ENCODE data around the gene RECQL5. TPM values are rescaled to one million over a fixed set of nuclear protein-coding genes. Genes with fewer than 3 reads are reported as not detected.
A peak's percentile ranks its signal among the peaks of the same experiment; 100 is the strongest.

Gene RECQL5
- total RNA-seq, 4 donors from 2014 or later, result 23.2 to 51.9 (median 34.7) TPM

DNA sequence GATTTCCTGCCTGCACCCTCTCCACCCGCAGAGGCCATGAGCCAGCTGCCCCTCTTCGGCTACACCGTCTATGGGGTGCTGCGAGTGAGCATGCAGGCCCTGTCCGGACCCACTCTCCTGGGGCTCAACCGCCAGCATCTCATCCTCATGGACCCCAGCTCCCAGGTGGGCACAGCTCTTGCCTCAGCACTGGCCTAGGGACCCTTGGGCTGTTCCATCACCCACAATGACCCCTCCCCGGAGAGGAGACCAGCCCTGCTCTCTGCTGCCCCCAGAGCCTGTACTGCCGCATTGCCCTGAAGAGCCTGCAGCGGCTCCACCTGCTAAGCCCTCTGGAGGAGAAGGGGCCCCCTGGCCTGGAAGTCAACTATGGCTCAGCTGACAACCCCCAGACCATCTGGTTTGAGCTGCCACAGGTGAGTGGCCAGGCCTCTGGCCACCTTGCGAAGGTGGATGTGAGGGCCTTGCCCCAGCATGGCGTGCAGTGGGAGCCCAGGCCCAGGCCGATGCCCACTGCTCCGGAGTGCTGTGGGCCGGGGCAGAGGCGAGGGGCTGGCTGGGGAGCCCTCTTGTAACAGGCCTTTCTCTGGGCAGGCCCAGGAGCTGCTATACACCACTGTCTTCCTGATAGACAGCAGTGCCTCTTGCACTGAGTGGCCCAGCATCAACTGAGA is 41.0 kb downstream of the RECQL5 start:
- Histone ChIP-seq H3K4me1 (no peaks in the 10 kb centered on the region), H3K27me3 (no peaks in the 10 kb centered on the region), H3K27ac (no peak overlapping the region), H3K9me3 (no peaks in the 10 kb centered on the region), H3K36me3 (peaks cover 0 to 100% (median 15%) of the 10 kb centered on the region in 3 donors), H3K4me3 (no peak overlapping the region)
- DNase-seq (ENCODE audit: low spot score in 2 of 2), result no peak
- TF ChIP-seq EP300 (IDR thresholded peaks at IDR 0.05), result no peak
- peak; percentile 40 to 59 (median 56) for TF ChIP-seq CTCF (IDR thresholded peaks at IDR 0.05)
- 83 to 97% methylated on average over 7 to 12 of the region's 15 CpGs for WGBS, 2 donors

- DNase-seq (ENCODE audit: low spot score in 2 of 2), result no peak
- Histone ChIP-seq H3K9me3 (no peaks in the 10 kb centered on the region), H3K36me3 (peaks cover 0 to 100% (median 18%) of the 10 kb centered on the region in 3 donors), H3K27ac (no peak overlapping the region), H3K4me3 (no peak overlapping the region), H3K27me3 (no peaks in the 10 kb centered on the region), H3K4me1 (no peaks in the 10 kb centered on the region)
- 82 to 92% methylated on average over 9 to 22 of the region's 23 CpGs for WGBS, 2 donors
- no peak for TF ChIP-seq POLR2A (IDR thresholded peaks at IDR 0.05)
- TF ChIP-seq CTCF (IDR thresholded peaks at IDR 0.05), result no peak
- no peak for TF ChIP-seq EP300 (IDR thresholded peaks at IDR 0.05)
Measured at GRCh38 chr17:75624714-75625345, 42.1 kb downstream of the RECQL5 start.

DNA sequence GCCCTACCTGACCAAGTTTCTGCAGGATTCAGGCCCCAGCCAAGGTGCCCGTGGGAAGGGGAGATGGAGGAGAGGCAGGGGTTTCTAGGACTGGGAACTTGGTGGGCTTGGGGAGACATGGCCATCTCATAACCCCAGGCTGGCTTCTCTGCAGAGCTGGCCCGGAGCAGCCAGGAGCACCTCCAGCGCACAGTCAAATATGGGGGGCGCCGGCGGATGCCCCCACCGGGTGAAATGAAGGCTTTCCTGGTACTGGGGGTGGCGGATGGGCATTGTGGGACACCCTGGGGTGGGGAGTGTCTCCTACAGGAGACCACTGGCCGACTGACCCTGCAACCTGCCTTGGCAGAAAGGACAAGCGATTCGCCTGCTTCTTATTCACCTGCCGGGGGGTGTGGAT is 42.9 kb downstream of the RECQL5 start:
- Histone ChIP-seq H3K36me3 (peaks cover 0 to 100% (median 18%) of the 10 kb centered on the region in 3 donors), H3K4me1 (no peaks in the 10 kb centered on the region), H3K9me3 (no peaks in the 10 kb centered on the region), H3K27me3 (no peaks in the 10 kb centered on the region), H3K27ac (no peak overlapping the region), H3K4me3 (no peak overlapping the region)
- TF ChIP-seq POLR2A (IDR thresholded peaks at IDR 0.05) (no peak), CTCF (IDR thresholded peaks at IDR 0.05) (no peak), EP300 (IDR thresholded peaks at IDR 0.05) (no peak)
- 91 to 92% methylated on average over 12 of the region's 12 CpGs for WGBS, 2 donors
- DNase-seq (ENCODE audit: low spot score in 2 of 2), result no peak

DNA sequence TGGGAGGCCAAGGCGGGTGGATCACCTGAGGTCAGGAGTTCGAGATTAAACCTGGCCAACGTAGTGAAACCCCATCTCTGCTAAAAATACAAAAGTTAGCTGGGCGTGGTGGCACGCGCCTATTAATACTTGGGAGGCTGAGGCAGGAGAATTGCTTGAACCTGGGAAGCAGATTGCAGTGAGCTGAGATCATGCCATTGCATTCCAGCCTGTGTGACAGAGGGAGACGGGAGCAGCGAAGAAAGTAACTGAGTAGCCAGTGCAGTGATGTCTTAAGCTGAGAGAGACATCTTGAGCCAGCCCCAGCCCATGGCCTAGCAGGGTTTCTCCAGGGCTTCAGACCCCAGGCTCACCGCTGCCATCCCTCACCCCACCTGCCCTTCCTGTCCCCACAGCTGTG is 43.6 kb downstream of the RECQL5 start:
- H3K27ac ChIP-seq, result no peak overlapping the region
- TF ChIP-seq POLR2A (IDR thresholded peaks at IDR 0.05) (no peak), CTCF (IDR thresholded peaks at IDR 0.05) (no peak), EP300 (IDR thresholded peaks at IDR 0.05) (no peak)
- WGBS, 2 donors, result 74 to 79% methylated on average over 8 to 9 of the region's 9 CpGs
- no peak for DNase-seq (ENCODE audit: low spot score in 2 of 2)
- no peaks in the 10 kb centered on the region for H3K9me3 ChIP-seq
- no peaks in the 10 kb centered on the region for H3K4me1 ChIP-seq
- H3K27me3 ChIP-seq, result no peaks in the 10 kb centered on the region
- peaks cover 0 to 100% (median 18%) of the 10 kb centered on the region in 3 donors for H3K36me3 ChIP-seq
- H3K4me3 ChIP-seq, result no peak overlapping the region

GRCh38 chr17:75622771-75623273 is 44.1 kb downstream of the RECQL5 start:
- no peak overlapping the region for H3K4me3 ChIP-seq
- no peak overlapping the region for H3K27ac ChIP-seq
- TF ChIP-seq POLR2A (IDR thresholded peaks at IDR 0.05) (no peak), EP300 (IDR thresholded peaks at IDR 0.05) (no peak), CTCF (IDR thresholded peaks at IDR 0.05) (no peak)
- H3K9me3 ChIP-seq, result no peaks in the 10 kb centered on the region
- 83% methylated on average over 15 of the region's 15 CpGs for WGBS, 2 donors
- no peaks in the 10 kb centered on the region for H3K27me3 ChIP-seq
- H3K36me3 ChIP-seq, result peaks cover 3 to 100% (median 24%) of the 10 kb centered on the region in 3 donors
- no peak for DNase-seq (ENCODE audit: low spot score in 2 of 2)
- H3K4me1 ChIP-seq, result no peaks in the 10 kb centered on the region

Data from tibial nerve (tissue), 4 donors.